HG02623 (cell line): Measurements from ENCODE around the gene ATP11A.
A peak's percentile ranks its signal among the peaks of the same experiment; 100 is the strongest.

Experiments used
- ATAC-seq: cut with Tn5 transposase; IDR thresholded peaks from one replicate; pipeline ENCODE4 v1.9.1; 2021; ENCODE audit warnings: moderate library complexity; ENCODE audit not compliant: unreplicated experiment

Gene ATP11A

GRCh38 chr13:112756967-112757758 is 67.3 kb downstream of the ATP11A start:
- ATAC-seq = no peak

- no peak for ATAC-seq
Measured at GRCh38 chr13:112757759-112758086, 67.9 kb downstream of the ATP11A start.

- no peak for ATAC-seq
Measured at GRCh38 chr13:112759053-112759452, 69.2 kb downstream of the ATP11A start.

- no peak for ATAC-seq
Measured at GRCh38 chr13:112759827-112760226, 70.0 kb downstream of the ATP11A start.

GRCh38 chr13:112760435-112760834 is 70.6 kb downstream of the ATP11A start:
- ATAC-seq = no peak

GRCh38 chr13:112760931-112761330 is 71.1 kb downstream of the ATP11A start:
- no peak for ATAC-seq

- ATAC-seq = no peak
Measured at GRCh38 chr13:112761701-112762689, 72.2 kb downstream of the ATP11A start.

- no peak for ATAC-seq
Measured at GRCh38 chr13:112762690-112763080, 72.8 kb downstream of the ATP11A start.

GRCh38 chr13:112764028-112764427 is 74.2 kb downstream of the ATP11A start:
- no peak for ATAC-seq

- no peak for ATAC-seq
Measured at GRCh38 chr13:112764864-112765561, 75.2 kb downstream of the ATP11A start.

- no peak for ATAC-seq
Measured at GRCh38 chr13:112765731-112766130, 75.9 kb downstream of the ATP11A start.

- no peak for ATAC-seq
Measured at GRCh38 chr13:112766336-112766735, 76.5 kb downstream of the ATP11A start.

- peak; percentile 66 for ATAC-seq
Measured at GRCh38 chr13:112767506-112768471, 78.0 kb downstream of the ATP11A start.

- ATAC-seq = no peak
Measured at GRCh38 chr13:112768795-112769481, 79.1 kb downstream of the ATP11A start.

GRCh38 chr13:112769615-112770014 is 79.8 kb downstream of the ATP11A start:
- no peak for ATAC-seq

GRCh38 chr13:112770504-112770903 is 80.7 kb downstream of the ATP11A start:
- no peak for ATAC-seq

- no peak for ATAC-seq
Measured at GRCh38 chr13:112771139-112771876, 81.5 kb downstream of the ATP11A start.

GRCh38 chr13:112771877-112772538 is 82.2 kb downstream of the ATP11A start:
- no peak for ATAC-seq
